ENCODE data around the gene PDE6D. TPM values are rescaled to one million over a fixed set of nuclear protein-coding genes. Genes with fewer than 3 reads are reported as not detected.

The PDE6D gene
- total RNA-seq, 1 donor from 2014 or later: 23.6 TPM

DNA sequence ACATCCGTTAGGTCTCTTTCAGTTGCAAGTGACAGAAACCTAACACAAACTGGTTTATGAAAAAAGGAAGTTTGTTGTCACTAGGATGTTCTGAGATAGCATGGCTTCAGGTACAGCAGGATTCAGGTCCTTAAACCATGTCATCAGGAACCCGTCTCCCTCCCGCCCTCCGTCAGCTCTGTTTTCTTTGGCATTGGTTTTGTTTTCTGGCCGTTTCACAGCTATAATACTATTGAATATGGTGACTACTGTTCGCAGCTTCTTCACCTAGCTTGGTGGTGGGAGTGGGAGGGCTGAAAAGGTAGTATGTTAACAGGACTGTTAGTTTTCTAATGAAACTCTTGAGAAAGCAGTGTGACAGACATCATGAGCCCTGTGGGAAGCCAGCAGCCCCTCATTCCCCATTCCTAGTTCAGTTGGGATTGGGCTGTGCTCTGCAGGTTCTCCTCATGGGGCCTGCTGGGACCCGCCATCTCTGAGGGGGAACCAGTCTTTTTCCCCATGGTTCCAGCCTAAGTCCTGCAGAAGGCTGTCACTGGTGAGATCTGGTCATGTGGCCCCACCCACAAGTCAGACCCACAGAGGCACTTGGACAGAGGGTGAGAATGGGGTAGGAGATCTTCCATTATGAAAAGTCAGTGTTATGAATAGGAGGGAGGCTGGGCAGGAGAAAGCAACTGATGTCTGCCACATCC, 60.6 kb downstream of the PDE6D start:
- no peak for DNase-seq (ENCODE audit: extremely low spot score in 2 of 2)
- Histone ChIP-seq H3K27me3 (no peaks in the 10 kb centered on the region), H3K36me3 (no peaks in the 10 kb centered on the region), H3K4me1 (no peaks in the 10 kb centered on the region), H3K4me3 (no peak overlapping the region), H3K9me3 (no peaks in the 10 kb centered on the region), H3K27ac (no peak overlapping the region)
- intact Hi-C loops (cut with DNase I): no loop called here
- TF ChIP-seq POLR2A (IDR thresholded peaks at IDR 0.05): no peak
- no peak for TF ChIP-seq POLR2AphosphoS5 (IDR thresholded peaks at IDR 0.05; ENCODE audit: insufficient read depth in 1 of 2, low read depth in 1 of 2)
- TF ChIP-seq, protein P1, sequence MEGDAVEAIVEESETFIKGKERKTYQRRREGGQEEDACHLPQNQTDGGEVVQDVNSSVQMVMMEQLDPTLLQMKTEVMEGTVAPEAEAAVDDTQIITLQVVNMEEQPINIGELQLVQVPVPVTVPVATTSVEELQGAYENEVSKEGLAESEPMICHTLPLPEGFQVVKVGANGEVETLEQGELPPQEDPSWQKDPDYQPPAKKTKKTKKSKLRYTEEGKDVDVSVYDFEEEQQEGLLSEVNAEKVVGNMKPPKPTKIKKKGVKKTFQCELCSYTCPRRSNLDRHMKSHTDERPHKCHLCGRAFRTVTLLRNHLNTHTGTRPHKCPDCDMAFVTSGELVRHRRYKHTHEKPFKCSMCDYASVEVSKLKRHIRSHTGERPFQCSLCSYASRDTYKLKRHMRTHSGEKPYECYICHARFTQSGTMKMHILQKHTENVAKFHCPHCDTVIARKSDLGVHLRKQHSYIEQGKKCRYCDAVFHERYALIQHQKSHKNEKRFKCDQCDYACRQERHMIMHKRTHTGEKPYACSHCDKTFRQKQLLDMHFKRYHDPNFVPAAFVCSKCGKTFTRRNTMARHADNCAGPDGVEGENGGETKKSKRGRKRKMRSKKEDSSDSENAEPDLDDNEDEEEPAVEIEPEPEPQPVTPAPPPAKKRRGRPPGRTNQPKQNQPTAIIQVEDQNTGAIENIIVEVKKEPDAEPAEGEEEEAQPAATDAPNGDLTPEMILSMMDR (IDR thresholded peaks at IDR 0.05): no peak

DNA sequence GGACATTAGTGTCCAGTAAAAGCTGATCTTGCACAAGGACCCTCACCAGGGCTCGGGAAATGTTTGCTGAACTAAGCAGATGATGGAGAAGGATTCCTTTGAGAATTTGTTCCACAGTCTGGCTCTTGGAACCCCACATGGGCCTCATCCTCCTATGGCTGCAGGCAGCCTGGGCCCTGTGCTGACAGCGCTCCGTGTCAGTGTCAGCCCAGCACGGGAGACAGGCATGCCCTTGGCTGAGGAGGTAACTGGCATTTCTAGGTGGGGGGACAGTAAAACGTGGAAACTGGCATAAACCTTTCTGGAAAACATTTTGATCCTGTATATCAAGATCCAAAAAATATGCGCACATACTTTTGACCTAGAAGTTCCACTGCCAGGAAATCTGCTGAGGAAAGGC, 62.3 kb downstream of the PDE6D start:
- Histone ChIP-seq H3K27me3 (no peaks in the 10 kb centered on the region), H3K9me3 (no peaks in the 10 kb centered on the region), H3K4me1 (peaks cover 9% of the 10 kb centered on the region), H3K27ac (no peak overlapping the region), H3K4me3 (no peak overlapping the region), H3K36me3 (no peaks in the 10 kb centered on the region)
- TF ChIP-seq, protein P1 (IDR thresholded peaks at IDR 0.05): no peak
- TF ChIP-seq POLR2A (IDR thresholded peaks at IDR 0.05) (no peak), POLR2AphosphoS5 (IDR thresholded peaks at IDR 0.05; ENCODE audit: insufficient read depth in 1 of 2, low read depth in 1 of 2) (no peak)
- DNase-seq (ENCODE audit: extremely low spot score in 2 of 2): no peak
- intact Hi-C loops (cut with DNase I): no loop called here

DNA sequence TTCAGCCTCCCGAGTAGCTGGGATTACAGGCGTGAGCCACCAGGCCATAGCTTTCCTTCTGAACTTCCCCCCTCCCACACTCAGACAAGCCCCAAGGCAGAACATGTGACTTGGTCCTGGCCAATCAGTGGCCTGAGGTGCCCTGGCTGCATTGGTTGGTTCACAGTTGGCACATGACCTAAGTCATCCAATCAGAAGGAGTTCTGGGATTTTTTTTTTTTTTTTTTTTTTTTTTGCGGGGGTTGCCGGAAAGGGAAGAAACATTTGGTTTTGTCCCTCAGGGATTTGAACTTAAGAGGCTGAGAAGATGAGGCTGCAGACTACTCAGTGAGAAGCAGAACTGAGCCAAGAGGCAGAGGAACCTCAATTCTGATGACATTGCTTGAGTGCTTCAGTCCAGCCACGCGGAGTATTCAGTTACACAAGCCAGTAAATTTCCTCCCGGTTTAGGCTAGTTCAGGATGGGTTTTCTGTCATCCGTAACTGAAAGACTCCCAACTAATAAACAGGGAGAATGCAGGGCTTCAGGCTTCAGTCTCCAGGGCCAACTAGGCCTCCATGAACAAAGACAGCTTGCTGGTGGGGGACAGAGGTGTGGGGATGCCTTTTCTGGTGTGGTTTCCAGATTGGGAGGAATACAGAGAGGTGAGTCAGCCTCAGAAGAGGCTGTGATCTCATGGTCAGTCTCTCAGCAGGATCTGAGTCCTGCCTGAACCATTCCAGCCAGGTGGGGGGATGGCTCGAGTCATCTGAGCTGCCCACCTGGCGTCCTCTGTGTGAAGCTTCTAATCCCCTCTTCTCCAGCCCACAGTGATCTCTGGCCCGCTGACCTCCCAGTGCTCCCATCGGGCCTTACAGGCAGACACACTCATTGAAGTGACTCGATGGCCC, 63.6 kb downstream of the PDE6D start:
- H3K4me1 ChIP-seq: peaks cover 17% of the 10 kb centered on the region
- H3K27ac ChIP-seq: no peak overlapping the region
- no peak overlapping the region for H3K4me3 ChIP-seq
- no peaks in the 10 kb centered on the region for H3K27me3 ChIP-seq
- intact Hi-C loops (cut with DNase I): no loop called here
- TF ChIP-seq POLR2A (IDR thresholded peaks at IDR 0.05) (no peak), POLR2AphosphoS5 (IDR thresholded peaks at IDR 0.05; ENCODE audit: insufficient read depth in 1 of 2, low read depth in 1 of 2) (no peak)
- TF ChIP-seq, protein P1 (IDR thresholded peaks at IDR 0.05): no peak
- H3K36me3 ChIP-seq: peaks cover 0 to 3% of the 10 kb centered on the region in 2 donors
- H3K9me3 ChIP-seq: no peaks in the 10 kb centered on the region
- DNase-seq (ENCODE audit: extremely low spot score in 2 of 2): no peak

GRCh38 chr2:231716666-231717280, 64.3 kb downstream of the PDE6D start:
- H3K27me3 ChIP-seq: no peaks in the 10 kb centered on the region
- H3K4me1 ChIP-seq: peaks cover 24% of the 10 kb centered on the region
- DNase-seq (ENCODE audit: extremely low spot score in 2 of 2): no peak
- no peak overlapping the region for H3K4me3 ChIP-seq
- intact Hi-C loops (cut with DNase I): no loop called here
- TF ChIP-seq, protein P1 (IDR thresholded peaks at IDR 0.05): no peak
- TF ChIP-seq POLR2A (IDR thresholded peaks at IDR 0.05): no peak
- TF ChIP-seq POLR2AphosphoS5 (IDR thresholded peaks at IDR 0.05; ENCODE audit: insufficient read depth in 1 of 2, low read depth in 1 of 2): no peak
- peaks cover 0 to 10% of the 10 kb centered on the region in 2 donors for H3K36me3 ChIP-seq
- no peak overlapping the region for H3K27ac ChIP-seq
- H3K9me3 ChIP-seq: no peaks in the 10 kb centered on the region

All from vagina (tissue), 2 donors.